Natural killer cell (primary cell): ENCODE results near the gene NAPA. TPM values are rescaled to one million over a fixed set of nuclear protein-coding genes. Genes with fewer than 3 reads are reported as not detected.

Source experiments
- ATAC-seq, 3 donors: fragments of 150-1000 bp in 2 of 3; fragments of 200-7000 bp in 1 of 3; cut with Tn5 transposase; 1 replicate in 1 of 3; 2 replicates in 2 of 3; pipeline ENCODE4 v1.10.0; 2021; ENCODE audit warnings: mild to moderate bottlenecking in 2 of 3, moderate library complexity in 2 of 3
- DNase-seq, 2 donors: peaks; one replicate each; pipeline versions ENCODE4 v3.0.0 to v3.0.0-alpha.2; 2013 to 2021; ENCODE audit warnings: mixed read lengths in 1 of 2
- H3K27ac ChIP-seq: one replicate; pipeline ENCODE4 v1.5.1; 2013; ENCODE audit warnings: mild to moderate bottlenecking, low read length
- H3K27me3 ChIP-seq: one replicate; pipeline ENCODE4 v1.6.1; 2013; ENCODE audit warnings: low read length; ENCODE audit not compliant: control insufficient read depth, insufficient read depth
- H3K36me3 ChIP-seq: one replicate; pipeline ENCODE4 v1.6.1; 2013; ENCODE audit warnings: low read length; ENCODE audit not compliant: control insufficient read depth, insufficient read depth
- H3K4me1 ChIP-seq: one replicate; pipeline ENCODE4 v1.6.1; 2013; ENCODE audit warnings: low read length; ENCODE audit not compliant: control insufficient read depth, insufficient read depth
- H3K4me3 ChIP-seq: one replicate; pipeline ENCODE4 v1.5.1; 2013; ENCODE audit warnings: low read length
- H3K9me3 ChIP-seq: one replicate; pipeline ENCODE4 v1.6.1; 2013; ENCODE audit warnings: low read length; ENCODE audit not compliant: control insufficient read depth, insufficient read depth
- H3K27ac Mint-ChIP-seq, 2 donors: one replicate each; pipeline ENCODE4 v1.8.0; 2022; ENCODE audit warnings: mild to moderate bottlenecking in 2 of 2, mixed read lengths in 2 of 2, moderate library complexity in 1 of 2
- H3K27me3 Mint-ChIP-seq, 2 donors: one replicate each; pipeline ENCODE4 v1.8.0; 2022; ENCODE audit warnings: low read depth in 2 of 2, mixed read lengths in 2 of 2
- H3K36me3 Mint-ChIP-seq: one replicate; pipeline ENCODE4 v1.8.0; 2022; ENCODE audit warnings: mixed read lengths
- H3K4me1 Mint-ChIP-seq, 2 donors: one replicate each; pipeline ENCODE4 v1.8.0; 2022; ENCODE audit warnings: mixed read lengths in 2 of 2
- H3K4me3 Mint-ChIP-seq: one replicate; pipeline ENCODE4 v1.8.0; 2022; ENCODE audit warnings: mild to moderate bottlenecking, moderate library complexity, mixed read lengths
- H3K9me3 Mint-ChIP-seq, 2 donors: one replicate each; pipeline ENCODE4 v1.8.0; 2022; ENCODE audit warnings: mixed read lengths in 2 of 2
- WGBS: methylation state at CpG from one replicate; pipeline ENCODE4 v1.1.7; 2013; ENCODE audit warnings: missing lambda C conversion rate; ENCODE audit not compliant: insufficient coverage; 5-methylcytosine and 5-hydroxymethylcytosine counted together
- intact Hi-C: fragments of 100-400 bp; cut with micrococcal nuclease; formaldehyde crosslinking; loops from one replicate; pipeline ENCODE4 v1.14.2; 2022
- total RNA-seq, 4 donors: library from RNA; stranded (reverse); fragments of 120-200 nt in 1 of 4; gene quantifications; one replicate each; pipeline versions ENCODE4 v1.2.3 to v1.2.4, GENCODE V29; 2013 to 2022
- TF ChIP-seq, protein P1 (sequence below): fragments of 200-600 bp; IDR thresholded peaks from one replicate; pipeline ENCODE4 v1.8.0; 2022; ENCODE audit warnings: antibody characterized with exemption

Gene NAPA
- total RNA-seq, 3 donors from 2014 or later (not counting 1 experiment from before 2014, with no cell fraction given) = 192 to 215 (median 192) TPM

DNA sequence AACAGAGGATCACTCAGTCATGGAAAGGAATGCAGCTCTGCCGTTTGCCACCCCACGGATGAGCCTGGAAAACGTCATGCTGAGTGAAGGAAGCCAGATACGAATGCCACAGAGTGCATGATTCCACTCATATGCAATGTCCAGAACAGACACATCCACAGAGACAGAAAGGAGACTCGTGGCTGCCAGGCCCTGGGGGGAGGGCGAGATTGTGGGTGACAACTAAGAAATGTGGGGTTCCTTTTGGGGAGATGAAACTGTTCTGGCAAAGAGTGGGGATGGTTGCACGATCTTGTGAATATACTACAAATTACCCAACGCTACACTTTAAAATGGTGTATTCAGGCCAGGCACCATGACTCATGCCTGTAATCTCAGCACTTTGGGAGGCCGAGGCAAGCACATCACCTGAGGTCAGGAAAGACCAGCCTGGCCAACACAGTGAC is 27.2 kb upstream of the NAPA start:
- peaks cover 0 to 5% of the 10 kb centered on the region in 2 donors for H3K27me3 Mint-ChIP-seq

DNA sequence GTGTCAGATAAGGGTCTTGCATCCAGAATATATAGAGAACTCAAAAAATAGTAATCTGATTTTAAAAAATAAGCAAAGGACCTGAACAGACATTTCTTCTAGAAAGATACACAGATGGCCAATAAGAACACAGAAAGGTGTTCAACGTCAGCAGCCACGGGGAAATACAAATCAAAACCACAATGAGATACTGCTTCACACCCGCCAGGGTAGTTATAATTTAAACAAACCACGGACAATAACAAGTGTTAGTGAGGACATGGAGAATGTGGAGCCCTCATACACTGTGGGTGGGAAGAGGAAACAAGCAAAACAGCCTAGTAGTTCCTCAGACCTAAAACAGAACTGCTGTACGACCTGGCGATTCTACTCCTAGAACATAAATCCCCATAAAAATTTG is 26.7 kb upstream of the NAPA start:
- intact Hi-C loops = loop anchor here (1.0 to 10.0 kb wide), 3 partner anchors 26 to 153 kb away; partner anchors contain the start of gene NAPA
- peak overlapping the region; percentile 68 for H3K27ac ChIP-seq

More for the DNA sequence above, 27.2 kb upstream of the NAPA start:
- peak; percentile 23 to 25 for DNase-seq
- intact Hi-C loops = loop anchor here (10.0 kb wide), 1 partner anchor 153 kb away; no protein-coding TSS in a partner anchor
- Mint-ChIP-seq H3K27ac (peak overlapping the region; percentile 91 to 93), H3K4me3 (peak overlapping the region; percentile 83), H3K36me3 (no peaks in the 10 kb centered on the region), H3K4me1 (peaks cover 35 to 39% of the 10 kb centered on the region in 2 donors), H3K9me3 (no peaks in the 10 kb centered on the region)
- peak in 1 of 3 donors; percentile 11 for ATAC-seq
- H3K4me1 ChIP-seq = peaks cover 66% of the 10 kb centered on the region
- H3K36me3 ChIP-seq = no peaks in the 10 kb centered on the region
- TF ChIP-seq, protein P1, sequence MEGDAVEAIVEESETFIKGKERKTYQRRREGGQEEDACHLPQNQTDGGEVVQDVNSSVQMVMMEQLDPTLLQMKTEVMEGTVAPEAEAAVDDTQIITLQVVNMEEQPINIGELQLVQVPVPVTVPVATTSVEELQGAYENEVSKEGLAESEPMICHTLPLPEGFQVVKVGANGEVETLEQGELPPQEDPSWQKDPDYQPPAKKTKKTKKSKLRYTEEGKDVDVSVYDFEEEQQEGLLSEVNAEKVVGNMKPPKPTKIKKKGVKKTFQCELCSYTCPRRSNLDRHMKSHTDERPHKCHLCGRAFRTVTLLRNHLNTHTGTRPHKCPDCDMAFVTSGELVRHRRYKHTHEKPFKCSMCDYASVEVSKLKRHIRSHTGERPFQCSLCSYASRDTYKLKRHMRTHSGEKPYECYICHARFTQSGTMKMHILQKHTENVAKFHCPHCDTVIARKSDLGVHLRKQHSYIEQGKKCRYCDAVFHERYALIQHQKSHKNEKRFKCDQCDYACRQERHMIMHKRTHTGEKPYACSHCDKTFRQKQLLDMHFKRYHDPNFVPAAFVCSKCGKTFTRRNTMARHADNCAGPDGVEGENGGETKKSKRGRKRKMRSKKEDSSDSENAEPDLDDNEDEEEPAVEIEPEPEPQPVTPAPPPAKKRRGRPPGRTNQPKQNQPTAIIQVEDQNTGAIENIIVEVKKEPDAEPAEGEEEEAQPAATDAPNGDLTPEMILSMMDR = no peak
- 70% methylated on average over 6 of the region's 9 CpGs for WGBS
- H3K27me3 ChIP-seq = peaks cover 13% of the 10 kb centered on the region
- peak overlapping the region; percentile 68 for H3K27ac ChIP-seq
- no peak overlapping the region for H3K4me3 ChIP-seq
- H3K9me3 ChIP-seq = no peaks in the 10 kb centered on the region

DNA sequence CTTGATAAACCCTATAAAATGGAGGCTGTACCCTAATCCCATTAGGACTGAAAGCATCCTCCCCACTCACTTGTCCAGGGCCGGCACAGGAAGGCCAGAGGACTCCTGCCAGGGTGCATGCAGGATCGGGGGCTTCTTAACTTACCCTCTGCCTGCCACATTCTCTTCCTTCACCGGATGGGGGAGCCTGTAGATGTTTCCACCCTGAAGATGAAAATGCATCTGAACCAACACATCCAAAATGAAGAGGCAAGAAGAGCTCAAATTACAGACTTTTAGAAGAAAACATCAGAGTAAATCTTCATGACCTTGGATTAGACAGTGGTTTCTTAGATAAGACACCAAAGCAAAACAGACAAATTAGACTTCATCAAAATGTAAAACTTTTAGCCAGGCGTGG is 25.9 kb upstream of the NAPA start:
- Mint-ChIP-seq H3K27ac (peak overlapping the region; percentile 91 to 93), H3K4me3 (peak overlapping the region; percentile 86), H3K4me1 (peaks cover 39 to 40% of the 10 kb centered on the region in 2 donors), H3K36me3 (no peaks in the 10 kb centered on the region), H3K9me3 (no peaks in the 10 kb centered on the region), H3K27me3 (peaks cover 0 to 5% of the 10 kb centered on the region in 2 donors)
- no peaks in the 10 kb centered on the region for H3K36me3 ChIP-seq
- peaks cover 10% of the 10 kb centered on the region for H3K27me3 ChIP-seq
- ATAC-seq (no peak), DNase-seq (peak in 1 of 2 donors; percentile 53)
- WGBS = 85% methylated on average over 4 of the region's 4 CpGs
- H3K4me1 ChIP-seq = peaks cover 63% of the 10 kb centered on the region
- no peaks in the 10 kb centered on the region for H3K9me3 ChIP-seq
- no peak overlapping the region for H3K4me3 ChIP-seq
- H3K27ac ChIP-seq = peak overlapping the region; percentile 68
- intact Hi-C loops = loop anchor here (1.0 to 10.0 kb wide), 3 partner anchors 25 to 154 kb away; partner anchors contain the start of gene NAPA
- TF ChIP-seq, protein P1 = no peak

More for the DNA sequence above, 26.7 kb upstream of the NAPA start:
- H3K4me3 ChIP-seq = no peak overlapping the region
- peaks cover 13% of the 10 kb centered on the region for H3K27me3 ChIP-seq
- ATAC-seq = peak; percentile 78 to 89 (median 85)
- H3K9me3 ChIP-seq = no peaks in the 10 kb centered on the region
- Mint-ChIP-seq H3K27ac (peak overlapping the region; percentile 91 to 93), H3K27me3 (peaks cover 0 to 5% of the 10 kb centered on the region in 2 donors), H3K36me3 (no peaks in the 10 kb centered on the region), H3K4me1 (peaks cover 39 to 40% of the 10 kb centered on the region in 2 donors), H3K9me3 (no peaks in the 10 kb centered on the region), H3K4me3 (peak overlapping the region; percentile 83)
- no peaks in the 10 kb centered on the region for H3K36me3 ChIP-seq
- peak; percentile 49 to 85 for DNase-seq
- TF ChIP-seq, protein P1 = no peak
- H3K4me1 ChIP-seq = peaks cover 66% of the 10 kb centered on the region
- 5% methylated on average over 4 of the region's 6 CpGs for WGBS
